Measurements from ENCODE around the gene USO1. TPM values are rescaled to one million over a fixed set of nuclear protein-coding genes. Genes with fewer than 3 reads are reported as not detected.
"Not testable (repeated sequence)": the region's sequence is repeated elsewhere in the genome, so short reads cannot be mapped to it uniquely, and the experiment has no call there.

The USO1 gene
- total and polyA plus RNA-seq, 10 donors, result 16.4 to 64.8 (median 45.1) TPM

- Histone ChIP-seq H3K4me1 (peaks cover 0 to 11% (median 4%) of the 10 kb centered on the region in 6 donors), H3K27ac (no peak overlapping the region), H3K9me3 (no peaks in the 10 kb centered on the region), H3K36me3 (no peaks in the 10 kb centered on the region), H3K27me3 (replicated peaks in 1 of 7) (no peaks in the 10 kb centered on the region), H3K4me3 (no peak overlapping the region)
- WGBS, 5 donors, result 77 to 90% (median 80%) methylated on average over 1 of the region's 1 CpG
- DNase-seq, result no peak
- intact Hi-C loops (cut with DNase I; ENCODE audit: low total_unique reads), result no loop called here
- no peak for TF ChIP-seq CTCF (IDR thresholded peaks at IDR 0.05 in 8 of 11, conservative IDR thresholded peaks at IDR 0.05 in 3 of 11)
- TF ChIP-seq POLR2AphosphoS5 (IDR thresholded peaks at IDR 0.05), result no peak
- TF ChIP-seq POLR2A (IDR thresholded peaks at IDR 0.05), result no peak
Observed at GRCh38 chr4:75714704-75715103, 9.7 kb upstream of the USO1 start.

- no peaks in the 10 kb centered on the region for H3K9me3 ChIP-seq
- WGBS, 5 donors, result 52 to 63% (median 59%) methylated on average over 4 of the region's 4 CpGs
Observed at GRCh38 chr4:75715105-75715799, 9.1 kb upstream of the USO1 start.

GRCh38 chr4:75716054-75716453 is 8.3 kb upstream of the USO1 start:
- intact Hi-C loops (cut with DNase I; ENCODE audit: low total_unique reads); H3K27ac ChIP-seq; H3K36me3 ChIP-seq; DNase-seq; H3K27me3 ChIP-seq (replicated peaks in 1 of 7); H3K4me3 ChIP-seq; H3K9me3 ChIP-seq: not testable (repeated sequence)
- WGBS, 5 donors, result 64 to 92% (median 90%) methylated on average over 3 of the region's 3 CpGs
- H3K4me1 ChIP-seq, result peaks cover 0 to 11% (median 2%) of the 10 kb centered on the region in 6 donors

More at GRCh38 chr4:75715105-75715799, 9.1 kb upstream of the USO1 start:
- peaks cover 0 to 11% (median 2%) of the 10 kb centered on the region in 6 donors for H3K4me1 ChIP-seq
- TF ChIP-seq POLR2A (IDR thresholded peaks at IDR 0.05), result no peak
- no peak for TF ChIP-seq POLR2AphosphoS5 (IDR thresholded peaks at IDR 0.05)
- intact Hi-C loops (cut with DNase I; ENCODE audit: low total_unique reads), result no loop called here
- no peaks in the 10 kb centered on the region for H3K27me3 ChIP-seq (replicated peaks in 1 of 7)
- H3K36me3 ChIP-seq, result no peaks in the 10 kb centered on the region
- no peak overlapping the region for H3K27ac ChIP-seq
- no peak for DNase-seq
- H3K4me3 ChIP-seq, result no peak overlapping the region

- TF ChIP-seq POLR2AphosphoS5 (IDR thresholded peaks at IDR 0.05), result no peak
- TF ChIP-seq POLR2A (IDR thresholded peaks at IDR 0.05), result no peak
- no peak for TF ChIP-seq CTCF (IDR thresholded peaks at IDR 0.05 in 8 of 11, conservative IDR thresholded peaks at IDR 0.05 in 3 of 11)
- Histone ChIP-seq H3K9me3 (no peaks in the 10 kb centered on the region), H3K4me3 (no peak overlapping the region), H3K27me3 (replicated peaks in 1 of 7) (no peaks in the 10 kb centered on the region), H3K36me3 (no peaks in the 10 kb centered on the region), H3K27ac (no peak overlapping the region), H3K4me1 (peaks cover 0 to 13% (median 6%) of the 10 kb centered on the region in 6 donors)
- intact Hi-C loops (cut with DNase I; ENCODE audit: low total_unique reads), result no loop called here
- DNase-seq, result no peak
- 93 to 100% (median 97%) methylated on average over 1 of the region's 1 CpG for WGBS, 5 donors
Observed at GRCh38 chr4:75717408-75717807, 7.0 kb upstream of the USO1 start.

GRCh38 chr4:75718529-75718928 is 5.8 kb upstream of the USO1 start:
- no peak for DNase-seq
- H3K9me3 ChIP-seq, result no peaks in the 10 kb centered on the region
- TF ChIP-seq CTCF (IDR thresholded peaks at IDR 0.05 in 8 of 11, conservative IDR thresholded peaks at IDR 0.05 in 3 of 11) (no peak), POLR2AphosphoS5 (IDR thresholded peaks at IDR 0.05) (no peak), POLR2A (IDR thresholded peaks at IDR 0.05) (no peak)
- 85 to 98% (median 91%) methylated on average over 2 of the region's 2 CpGs for WGBS, 5 donors
- H3K36me3 ChIP-seq, result no peaks in the 10 kb centered on the region
- intact Hi-C loops (cut with DNase I; ENCODE audit: low total_unique reads), result no loop called here
- H3K4me3 ChIP-seq, result no peak overlapping the region
- no peak overlapping the region for H3K27ac ChIP-seq
- H3K27me3 ChIP-seq (replicated peaks in 1 of 7), result no peaks in the 10 kb centered on the region
- peaks cover 4 to 24% (median 17%) of the 10 kb centered on the region in 6 donors for H3K4me1 ChIP-seq
